ENCODE measurements around the gene GRM4.

- TF ChIP-seq CTCF (IDR thresholded peaks at IDR 0.05) (no peak), POLR2A (IDR thresholded peaks at IDR 0.05) (no peak)
These were observed 114.9 kb downstream of the GRM4 start for GRCh38 chr6:34030831-34031624.
